GM21528 (cell line): ENCODE data around the gene IL9R.
"Not testable (repeated sequence)": the region's sequence is repeated elsewhere in the genome, so short reads cannot be mapped to it uniquely, and the experiment has no call there.

Experiments
- ATAC-seq: cut with Tn5 transposase; IDR thresholded peaks from one replicate; pipeline ENCODE4 v1.9.1; 2021; ENCODE audit warnings: mild to moderate bottlenecking, moderate library complexity; ENCODE audit not compliant: unreplicated experiment, low FRiP score

IL9R gene

GRCh38 chrX:155995321-155995875 lies 2.1 kb upstream of the IL9R start:
- no peak for ATAC-seq

DNA sequence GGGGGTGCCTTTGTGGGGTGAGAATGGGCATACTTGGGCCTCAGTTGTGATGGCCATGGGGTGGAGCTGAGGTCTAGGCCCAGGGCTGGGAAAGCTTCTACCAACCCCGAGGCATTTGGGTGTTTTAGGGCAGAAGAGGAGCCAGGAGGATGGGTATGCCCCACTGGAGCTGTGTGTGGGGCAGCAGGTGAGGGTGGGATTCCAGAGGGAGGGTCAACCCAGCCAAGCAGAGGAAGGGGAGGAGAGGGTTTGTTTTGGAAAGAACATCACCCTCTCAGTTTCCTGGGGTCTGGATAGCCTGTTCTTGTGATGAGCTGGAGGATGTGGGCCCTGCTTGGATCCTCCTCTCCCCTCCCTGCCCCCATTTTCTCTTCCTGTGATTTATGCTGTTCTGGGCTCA lies 620 bp downstream of the IL9R start:
- ATAC-seq: no peak

DNA sequence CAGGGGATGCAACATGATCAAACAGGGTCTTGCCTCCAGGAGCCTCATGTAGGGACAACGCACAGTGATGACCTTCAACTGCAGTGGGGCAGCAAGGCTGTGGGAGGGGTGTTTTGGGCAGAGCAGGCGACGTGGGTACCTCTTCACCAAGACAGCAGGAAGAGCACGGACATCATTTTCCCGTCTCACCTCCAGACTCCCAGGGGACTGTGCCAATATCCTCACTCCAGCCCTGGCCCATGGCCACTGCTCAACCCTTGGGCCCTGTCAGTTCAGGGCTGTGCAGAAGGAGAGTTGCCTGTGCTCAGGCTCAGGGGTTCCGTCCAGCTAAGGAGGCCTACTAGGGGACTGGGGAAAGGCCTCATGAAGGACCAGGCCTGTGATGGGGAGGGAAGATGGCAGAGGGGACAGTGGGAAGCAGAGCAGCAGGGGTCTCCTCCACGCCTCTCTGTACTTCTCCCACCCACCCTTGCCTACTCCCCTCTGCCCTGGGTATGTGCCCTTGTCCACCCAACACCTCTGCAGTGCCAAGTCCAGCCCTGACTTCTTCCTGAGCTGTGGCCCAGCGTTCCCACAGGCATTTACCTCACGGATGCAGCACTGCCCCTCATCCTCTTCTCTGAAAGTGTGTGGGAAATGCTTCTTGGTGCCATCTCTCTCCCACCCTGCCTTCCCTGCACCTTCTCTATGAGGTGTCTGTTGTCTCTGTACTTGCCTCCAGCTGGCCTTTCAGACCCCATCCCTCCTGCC lies 1.4 kb downstream of the IL9R start:
- ATAC-seq: no peak

GRCh38 chrX:155999751-156000150 lies 2.3 kb downstream of the IL9R start:
- not testable (repeated sequence) for ATAC-seq

DNA sequence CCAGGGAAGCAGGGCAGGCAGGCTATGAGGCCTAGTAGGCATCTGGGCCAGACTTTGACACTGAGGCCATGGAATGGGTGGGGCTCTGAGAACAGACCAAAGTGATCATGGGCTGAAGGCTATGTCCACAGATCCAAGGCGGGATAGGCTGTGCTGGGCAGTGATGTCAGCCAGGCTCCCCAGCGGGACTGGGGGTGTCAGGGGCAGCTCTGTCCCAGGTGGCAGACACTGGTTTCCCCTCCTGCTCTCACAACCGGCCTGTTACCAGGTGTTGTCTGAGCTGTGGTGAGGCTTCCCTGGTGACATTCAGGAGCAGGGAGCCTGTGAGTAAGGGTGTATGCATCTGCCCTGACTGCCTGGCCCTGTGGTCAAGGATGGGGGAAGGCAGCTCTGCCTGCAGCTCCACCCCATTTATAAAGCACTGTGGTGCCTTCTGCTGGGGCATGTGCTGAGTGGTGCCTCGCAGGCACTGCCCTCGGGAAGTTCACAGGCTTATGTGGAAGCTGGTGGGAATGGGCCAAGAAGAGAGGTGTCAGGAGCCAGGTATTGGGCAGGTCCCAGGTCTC lies 2.9 kb downstream of the IL9R start:
- ATAC-seq: no peak

DNA sequence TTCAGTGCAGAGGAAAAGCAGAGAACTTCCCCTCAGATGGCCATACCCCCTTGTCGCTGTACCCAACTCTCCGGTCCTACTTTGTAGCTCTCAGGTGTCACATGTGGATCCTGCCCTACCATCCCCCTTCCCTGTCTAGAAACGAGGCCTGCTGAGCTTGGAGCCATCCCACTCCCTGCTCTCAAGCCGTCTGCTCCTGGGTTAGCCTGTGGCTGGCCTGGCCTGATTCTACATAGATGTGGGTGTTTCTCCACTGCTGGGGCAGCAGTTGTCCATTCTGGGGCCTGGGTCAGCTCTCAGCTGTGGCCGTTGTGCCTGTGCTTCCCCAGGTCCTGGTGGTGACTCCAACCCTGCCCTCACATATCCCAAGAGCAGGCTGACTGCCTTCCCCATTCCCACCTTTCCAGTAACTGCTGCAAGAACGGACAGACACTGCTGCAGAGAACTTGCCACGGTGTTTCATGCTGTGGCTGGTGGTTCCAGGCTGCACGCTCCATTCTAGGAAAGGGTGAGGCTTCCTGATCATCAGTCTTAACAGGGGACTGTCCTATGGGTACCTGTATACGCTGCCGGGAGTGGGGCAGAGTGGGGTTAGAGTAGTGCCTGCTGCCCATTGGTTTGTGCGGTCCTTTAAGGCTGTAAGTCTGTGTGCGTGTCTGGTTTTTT lies 3.6 kb downstream of the IL9R start:
- ATAC-seq: no peak

- ATAC-seq: no peak
These were observed 4.1 kb downstream of the IL9R start for GRCh38 chrX:156001667-156002021.

DNA sequence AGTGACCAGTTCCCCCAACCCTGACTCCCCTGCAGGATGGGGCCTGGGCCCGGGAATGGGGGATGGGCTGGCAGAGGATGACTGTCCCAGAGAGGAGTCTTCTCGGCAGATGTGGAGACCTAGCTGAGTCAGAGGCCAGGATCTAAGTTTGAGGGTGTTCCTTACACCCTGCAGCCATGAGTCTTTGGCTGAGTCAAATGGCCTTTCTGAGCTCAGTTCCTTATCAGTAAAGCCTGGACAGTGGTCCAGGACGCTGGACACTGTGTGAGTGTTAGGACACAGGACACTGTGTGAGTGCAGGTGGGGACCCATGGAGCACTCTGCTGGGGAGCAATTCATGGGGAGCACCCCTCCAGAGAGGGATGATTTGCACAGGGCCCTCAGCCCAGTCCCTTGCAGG lies 5.0 kb downstream of the IL9R start:
- no peak for ATAC-seq

DNA sequence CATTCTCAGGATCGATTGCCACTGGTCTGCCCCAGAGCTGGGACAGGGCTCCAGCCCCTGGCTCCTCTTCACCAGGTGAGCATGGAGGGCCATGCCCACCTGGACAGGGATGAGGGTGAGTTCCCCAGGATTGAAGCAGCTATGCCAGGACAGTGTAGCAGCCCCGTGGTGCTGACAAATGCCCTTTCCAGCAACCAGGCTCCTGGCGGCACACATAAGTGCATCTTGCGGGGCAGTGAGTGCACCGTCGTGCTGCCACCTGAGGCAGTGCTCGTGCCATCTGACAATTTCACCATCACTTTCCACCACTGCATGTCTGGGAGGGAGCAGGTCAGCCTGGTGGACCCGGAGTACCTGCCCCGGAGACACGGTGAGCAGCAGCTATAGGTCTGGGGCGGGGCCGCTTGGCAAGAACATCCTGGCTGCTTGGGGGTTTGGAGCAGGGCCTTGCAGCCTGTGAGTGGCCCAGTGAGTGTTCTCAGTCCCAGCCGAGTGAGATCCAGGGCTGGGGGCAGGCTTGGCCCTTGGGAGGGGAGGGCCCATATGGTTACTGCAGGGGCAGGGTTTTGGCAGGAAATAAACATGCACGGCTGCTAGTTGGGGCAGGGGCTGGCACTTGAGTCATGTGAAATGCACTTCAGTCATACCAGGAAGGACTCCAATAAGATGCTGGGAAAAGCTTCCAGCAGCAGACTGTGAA lies 6.1 kb downstream of the IL9R start:
- ATAC-seq: no peak

DNA sequence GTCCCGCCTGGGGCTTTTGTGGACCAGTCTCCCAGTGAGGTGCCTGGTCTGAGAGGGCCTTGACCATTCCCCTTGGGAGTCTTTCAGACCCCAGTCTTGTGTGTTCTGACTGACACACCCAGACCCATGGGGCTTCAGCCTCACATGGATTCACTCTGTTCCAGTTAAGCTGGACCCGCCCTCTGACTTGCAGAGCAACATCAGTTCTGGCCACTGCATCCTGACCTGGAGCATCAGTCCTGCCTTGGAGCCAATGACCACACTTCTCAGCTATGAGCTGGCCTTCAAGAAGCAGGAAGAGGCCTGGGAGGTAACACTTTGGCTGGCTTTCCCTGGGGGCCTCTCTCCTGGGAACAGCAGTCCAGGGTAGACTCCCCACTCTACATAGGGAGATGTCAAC lies 6.8 kb downstream of the IL9R start:
- no peak for ATAC-seq

DNA sequence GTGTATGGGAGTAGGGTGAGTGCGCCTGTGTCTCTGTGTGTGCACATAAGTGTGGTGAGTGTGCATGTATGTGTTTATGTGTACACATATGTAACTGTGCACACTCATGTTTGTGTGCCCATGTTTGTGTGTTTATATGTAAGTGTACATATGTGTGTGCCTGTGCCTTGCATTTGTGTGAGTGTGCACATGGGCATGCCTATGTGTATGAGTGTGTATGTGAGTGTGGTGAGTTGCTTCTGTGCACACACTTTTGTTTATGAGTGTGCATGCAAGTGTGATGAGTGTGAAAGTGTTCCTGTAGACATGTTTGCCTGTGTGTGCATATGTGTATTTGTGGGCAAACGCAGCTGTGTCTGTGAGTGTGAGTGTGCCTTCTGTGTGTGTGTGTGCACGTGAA lies 7.2 kb downstream of the IL9R start:
- ATAC-seq: no peak

GRCh38 chrX:156005144-156005543 lies 7.6 kb downstream of the IL9R start:
- no peak for ATAC-seq

- ATAC-seq: not testable (repeated sequence)
These were observed 9.0 kb downstream of the IL9R start for GRCh38 chrX:156006468-156006867.

DNA sequence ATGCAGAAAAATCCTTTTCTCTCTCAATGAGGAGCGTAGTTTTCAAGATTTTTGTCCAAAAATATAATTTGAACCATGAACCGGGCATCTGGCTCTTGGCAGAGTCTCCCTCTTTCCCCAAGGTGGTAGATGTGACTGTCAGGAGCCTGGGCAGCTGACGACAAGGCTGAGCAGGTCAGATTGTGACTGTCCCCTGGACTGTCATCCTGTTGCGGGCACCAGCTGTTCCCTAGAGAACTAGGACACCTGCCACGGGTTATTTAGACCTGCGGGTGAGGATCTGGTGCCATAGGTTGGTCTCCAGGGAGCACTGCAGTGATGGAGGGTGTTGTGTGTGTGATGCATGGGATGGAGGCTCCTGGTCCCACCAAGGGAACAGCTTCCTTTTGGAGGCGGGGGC lies 10.9 kb downstream of the IL9R start:
- not testable (repeated sequence) for ATAC-seq

DNA sequence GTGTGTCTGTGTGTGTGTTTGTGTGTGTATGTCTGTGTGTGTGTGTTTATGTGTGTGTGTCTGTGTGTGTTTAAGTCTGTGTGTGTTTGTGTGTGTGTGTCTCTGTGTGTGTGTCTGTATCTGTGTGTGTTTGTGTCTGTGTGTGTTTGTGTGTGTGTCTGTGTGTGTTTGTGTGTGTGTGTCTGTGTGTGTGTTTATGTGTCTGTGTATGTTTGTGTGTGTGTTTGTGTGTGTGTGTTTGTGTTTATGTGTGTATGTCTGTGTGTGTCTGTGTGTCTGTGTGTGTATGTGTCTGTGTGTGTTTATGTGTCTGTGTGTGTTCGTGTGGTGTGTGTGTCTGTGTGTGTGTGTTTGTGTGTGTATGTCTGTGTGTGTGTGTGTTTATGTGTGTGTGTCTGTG lies 11.4 kb downstream of the IL9R start:
- ATAC-seq: no peak

- ATAC-seq: not testable (repeated sequence)
These were observed 12.2 kb downstream of the IL9R start for GRCh38 chrX:156009691-156010090.

GRCh38 chrX:156013286-156013953 lies 15.9 kb downstream of the IL9R start:
- peak; percentile 54 for ATAC-seq

DNA sequence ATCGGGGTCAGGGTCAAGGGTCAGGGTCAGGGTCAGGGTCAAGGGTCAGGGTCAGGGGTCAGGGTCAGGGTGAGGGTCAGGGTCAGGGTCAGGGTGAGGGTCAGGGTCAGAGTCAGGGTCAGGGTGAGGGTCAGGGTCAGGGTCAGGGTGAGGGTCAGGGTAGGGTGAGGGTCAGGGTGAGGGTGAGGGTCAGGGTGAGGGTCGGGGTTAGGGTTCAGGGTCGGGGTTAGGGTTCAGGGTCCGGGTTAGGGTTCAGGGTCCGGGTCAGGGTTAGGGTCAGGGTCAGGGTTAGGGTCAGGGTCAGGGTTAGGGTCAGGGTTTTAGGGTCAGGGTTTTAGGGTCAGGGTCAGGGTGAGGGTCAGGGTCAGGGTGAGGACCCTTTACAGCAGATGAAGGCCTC lies 22.4 kb downstream of the IL9R start:
- not testable (repeated sequence) for ATAC-seq

- not testable (repeated sequence) for ATAC-seq
These were observed 25.5 kb downstream of the IL9R start for GRCh38 chrX:156023002-156023401.

DNA sequence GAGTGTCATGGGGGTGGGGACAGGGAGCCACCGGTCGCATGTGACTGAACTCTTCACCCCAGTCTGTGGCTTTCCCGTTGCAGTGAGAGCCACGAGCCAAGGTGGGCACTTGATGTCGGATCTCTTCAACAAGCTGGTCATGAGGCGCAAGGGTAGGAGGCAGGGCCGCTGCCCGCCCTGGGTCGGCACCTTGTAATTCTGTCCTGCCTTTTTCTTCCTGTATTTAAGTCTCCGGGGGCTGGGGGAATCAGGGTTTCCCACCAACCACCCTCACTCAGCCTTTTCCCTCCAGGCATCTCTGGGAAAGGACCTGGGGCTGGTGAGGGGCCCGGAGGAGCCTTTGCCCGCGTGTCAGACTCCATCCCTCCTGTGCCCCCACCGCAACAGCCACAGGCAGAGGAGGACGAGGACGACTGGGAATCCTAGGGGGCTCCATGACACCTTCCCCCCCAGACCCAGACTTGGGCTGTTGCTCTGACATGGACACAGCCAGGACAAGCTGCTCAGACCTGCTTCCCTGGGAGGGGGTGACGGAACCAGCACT lies 27.5 kb downstream of the IL9R start:
- ATAC-seq: not testable (repeated sequence)
